CD4-positive, CD25-positive, alpha-beta regulatory T cell (primary cell): ENCODE measurements around the gene SPHK2. TPM values are rescaled to one million over a fixed set of nuclear protein-coding genes. Genes with fewer than 3 reads are reported as not detected.
A peak's percentile ranks its signal among the peaks of the same experiment; 100 is the strongest.

ENCODE experiments used
- ATAC-seq, 2 donors: fragments of 150-1000 bp; cut with Tn5 transposase; one replicate each; pipeline ENCODE4 v1.10.0; 2021; ENCODE audit warnings: low read depth in 2 of 2, moderate number of reproducible peaks in 2 of 2, moderate library complexity in 1 of 2
- DNase-seq, 3 donors: peaks; one replicate each; pipeline versions ENCODE4 v3.0.0 to v3.0.0-alpha.2; 2012 to 2022; ENCODE audit warnings: mixed read lengths in 1 of 3
- H3K27ac ChIP-seq: one replicate; pipeline ENCODE4 v1.7.0; 2013; ENCODE audit warnings: mild to moderate bottlenecking, low read length; ENCODE audit not compliant: insufficient read depth, poor library complexity, severe bottlenecking
- H3K27me3 ChIP-seq: one replicate; pipeline ENCODE4 v1.7.0; 2013; ENCODE audit warnings: low read length; ENCODE audit not compliant: control insufficient read depth, insufficient read depth
- H3K36me3 ChIP-seq: one replicate; pipeline ENCODE4 v1.7.0; 2013; ENCODE audit warnings: mild to moderate bottlenecking, low read length, moderate library complexity; ENCODE audit not compliant: control insufficient read depth, insufficient read depth
- H3K4me1 ChIP-seq: 2 replicates; pipeline ENCODE4 v1.7.0; 2013; ENCODE audit warnings: mild to moderate bottlenecking, low read length; ENCODE audit not compliant: insufficient read depth, control insufficient read depth, poor library complexity, severe bottlenecking
- H3K4me3 ChIP-seq: one replicate; pipeline ENCODE4 v1.7.0; 2013; ENCODE audit warnings: low read depth, mild to moderate bottlenecking, low read length, moderate library complexity
- H3K9me3 ChIP-seq, 2 experiments: 1 replicate in 1 of 2; 2 replicates in 1 of 2; pipeline ENCODE4 v1.7.0; 2013; ENCODE audit warnings: low read length in 2 of 2, mild to moderate bottlenecking in 1 of 2, moderate library complexity in 1 of 2; ENCODE audit not compliant: control insufficient read depth in 2 of 2
- H3K27ac Mint-ChIP-seq, 3 donors: one replicate each; pipeline ENCODE4 v1.8.0; 2020 to 2022; ENCODE audit warnings: mild to moderate bottlenecking in 3 of 3, mixed read lengths in 3 of 3, moderate library complexity in 2 of 3
- H3K27me3 Mint-ChIP-seq: one replicate; pipeline ENCODE4 v1.8.0; 2022; ENCODE audit warnings: mild to moderate bottlenecking, mixed read lengths
- H3K36me3 Mint-ChIP-seq: one replicate; pipeline ENCODE4 v1.8.0; 2020; ENCODE audit warnings: mixed read lengths
- H3K4me1 Mint-ChIP-seq, 4 donors: one replicate each; pipeline ENCODE4 v1.8.0; 2020 to 2022; ENCODE audit warnings: mixed read lengths in 4 of 4, mild to moderate bottlenecking in 1 of 4
- H3K4me3 Mint-ChIP-seq, 4 donors: one replicate each; pipeline ENCODE4 v1.8.0; 2020 to 2022; ENCODE audit warnings: mild to moderate bottlenecking in 4 of 4, mixed read lengths in 4 of 4, moderate library complexity in 3 of 4
- H3K9me3 Mint-ChIP-seq, 7 donors: one replicate each; pipeline ENCODE4 v1.8.0; 2020 to 2022; ENCODE audit warnings: mixed read lengths in 7 of 7, mild to moderate bottlenecking in 3 of 7, moderate library complexity in 2 of 7
- polyA plus RNA-seq, 4 donors: library from polyadenylated mRNA; unstranded; fragments of 300-500 nt; fragmentation: Illumina TruSeq; gene quantifications; one replicate each; pipeline ENCODE4 v1.2.3, GENCODE V29; 2021
- total RNA-seq: library from RNA; stranded (reverse); gene quantifications from one replicate; pipeline ENCODE4 v1.2.3, GENCODE V29; 2022

Gene SPHK2
- total and polyA plus RNA-seq, 5 donors from 2014 or later = 4.8 to 13.0 (median 7.6) TPM

GRCh38 chr19:48634036-48634342, 14.7 kb downstream of the SPHK2 start:
- H3K4me1 Mint-ChIP-seq = peaks cover 9 to 61% (median 12%) of the 10 kb centered on the region in 4 donors
- peak overlapping the region; percentile 94 to 96 (median 94) for H3K27ac Mint-ChIP-seq
- Histone ChIP-seq H3K4me3 (peak overlapping the region; percentile 82), H3K4me1 (peaks cover 49% of the 10 kb centered on the region), H3K27me3 (no peaks in the 10 kb centered on the region), H3K36me3 (peaks cover 38% of the 10 kb centered on the region), H3K27ac (peak overlapping the region; percentile 95), H3K9me3 (no peaks in the 10 kb centered on the region)
- ATAC-seq (no peak), DNase-seq (no peak)
- H3K36me3 Mint-ChIP-seq = peaks cover 14% of the 10 kb centered on the region
- peak overlapping the region; percentile 87 to 95 (median 92) for H3K4me3 Mint-ChIP-seq
- H3K9me3 Mint-ChIP-seq = no peaks in the 10 kb centered on the region
- H3K27me3 Mint-ChIP-seq = no peaks in the 10 kb centered on the region

- Mint-ChIP-seq H3K36me3 (peaks cover 14% of the 10 kb centered on the region), H3K27me3 (no peaks in the 10 kb centered on the region)
- peaks cover 49% of the 10 kb centered on the region for H3K4me1 ChIP-seq
These were observed 15.3 kb downstream of the SPHK2 start for GRCh38 chr19:48634424-48635262.

DNA sequence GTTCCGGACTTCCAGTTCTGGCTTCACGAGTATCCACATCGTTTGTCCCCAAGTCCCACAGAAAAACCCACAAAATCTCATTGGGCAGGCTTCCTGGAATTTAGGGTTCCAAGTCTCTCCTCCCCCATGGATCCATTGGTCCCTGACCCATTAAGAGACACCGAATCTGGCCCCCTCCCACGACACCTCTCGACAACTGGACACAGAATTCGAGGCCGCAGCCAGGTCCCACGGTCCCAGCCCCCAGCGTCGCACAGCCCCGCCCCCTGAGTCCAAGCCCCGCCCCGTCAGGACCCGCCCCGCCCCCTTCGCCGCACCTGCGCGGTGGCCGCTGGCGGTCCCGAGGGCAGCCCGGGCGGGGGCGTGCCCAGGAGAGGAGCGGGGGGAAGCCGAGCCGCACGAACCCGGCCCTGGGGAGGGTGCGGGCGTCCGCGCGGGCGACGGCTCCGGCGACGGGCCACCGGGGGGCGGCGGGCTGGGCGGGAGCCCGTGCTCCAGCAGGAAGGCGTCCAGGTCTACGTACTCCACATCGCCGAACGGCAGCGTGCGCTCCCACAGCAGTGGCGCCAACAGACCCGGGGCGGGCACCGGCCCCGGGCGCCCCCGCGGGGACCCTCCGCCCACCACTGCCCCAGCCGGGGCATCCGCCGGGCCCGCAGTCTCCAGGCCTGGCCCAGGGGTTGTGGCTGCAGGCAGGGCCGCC, 16.1 kb downstream of the SPHK2 start:
- H3K27me3 ChIP-seq = no peaks in the 10 kb centered on the region
- Mint-ChIP-seq H3K9me3 (no peaks in the 10 kb centered on the region), H3K4me1 (peaks cover 9 to 69% (median 15%) of the 10 kb centered on the region in 4 donors), H3K27me3 (no peaks in the 10 kb centered on the region), H3K27ac (peak overlapping the region; percentile 94 to 96 (median 94)), H3K36me3 (peaks cover 10% of the 10 kb centered on the region), H3K4me3 (peak overlapping the region; percentile 94 to 99 (median 97))
- H3K4me3 ChIP-seq = peak overlapping the region; percentile 90
- H3K27ac ChIP-seq = peak overlapping the region; percentile 95
- peak in 1 of 2 donors; percentile 3 for ATAC-seq
- peaks cover 49% of the 10 kb centered on the region for H3K4me1 ChIP-seq
- no peaks in the 10 kb centered on the region for H3K9me3 ChIP-seq
- peak; percentile 70 to 74 (median 72) for DNase-seq
- H3K36me3 ChIP-seq = peaks cover 28% of the 10 kb centered on the region

More at GRCh38 chr19:48634424-48635262, 15.3 kb downstream of the SPHK2 start:
- H3K4me1 Mint-ChIP-seq = peaks cover 9 to 65% (median 15%) of the 10 kb centered on the region in 4 donors
- H3K27ac ChIP-seq = peak overlapping the region; percentile 95
- H3K27me3 ChIP-seq = no peaks in the 10 kb centered on the region
- peak overlapping the region; percentile 87 to 95 (median 92) for H3K4me3 Mint-ChIP-seq
- H3K27ac Mint-ChIP-seq = peak overlapping the region; percentile 94 to 96 (median 94)
- peak; percentile 10 to 18 for ATAC-seq
- DNase-seq = peak; percentile 84 to 97 (median 87)
- no peaks in the 10 kb centered on the region for H3K9me3 Mint-ChIP-seq
- H3K36me3 ChIP-seq = peaks cover 36% of the 10 kb centered on the region
- H3K9me3 ChIP-seq = no peaks in the 10 kb centered on the region
- peak overlapping the region; percentile 82 for H3K4me3 ChIP-seq

- Histone ChIP-seq H3K27me3 (no peaks in the 10 kb centered on the region), H3K4me3 (peak overlapping the region; percentile 90), H3K4me1 (peaks cover 44% of the 10 kb centered on the region), H3K9me3 (no peaks in the 10 kb centered on the region), H3K36me3 (peaks cover 20% of the 10 kb centered on the region), H3K27ac (peak overlapping the region; percentile 95)
- H3K4me3 Mint-ChIP-seq = peak overlapping the region; percentile 91 to 99 (median 96)
- peak overlapping the region; percentile 93 to 100 (median 94) for H3K27ac Mint-ChIP-seq
- H3K4me1 Mint-ChIP-seq = peaks cover 9 to 69% (median 15%) of the 10 kb centered on the region in 4 donors
- peak; percentile 30 to 37 (median 34) for DNase-seq
- no peaks in the 10 kb centered on the region for H3K9me3 Mint-ChIP-seq
- no peak for ATAC-seq
- H3K27me3 Mint-ChIP-seq = no peaks in the 10 kb centered on the region
- peaks cover 10% of the 10 kb centered on the region for H3K36me3 Mint-ChIP-seq
These were observed 16.9 kb downstream of the SPHK2 start for GRCh38 chr19:48635966-48636858.

DNA sequence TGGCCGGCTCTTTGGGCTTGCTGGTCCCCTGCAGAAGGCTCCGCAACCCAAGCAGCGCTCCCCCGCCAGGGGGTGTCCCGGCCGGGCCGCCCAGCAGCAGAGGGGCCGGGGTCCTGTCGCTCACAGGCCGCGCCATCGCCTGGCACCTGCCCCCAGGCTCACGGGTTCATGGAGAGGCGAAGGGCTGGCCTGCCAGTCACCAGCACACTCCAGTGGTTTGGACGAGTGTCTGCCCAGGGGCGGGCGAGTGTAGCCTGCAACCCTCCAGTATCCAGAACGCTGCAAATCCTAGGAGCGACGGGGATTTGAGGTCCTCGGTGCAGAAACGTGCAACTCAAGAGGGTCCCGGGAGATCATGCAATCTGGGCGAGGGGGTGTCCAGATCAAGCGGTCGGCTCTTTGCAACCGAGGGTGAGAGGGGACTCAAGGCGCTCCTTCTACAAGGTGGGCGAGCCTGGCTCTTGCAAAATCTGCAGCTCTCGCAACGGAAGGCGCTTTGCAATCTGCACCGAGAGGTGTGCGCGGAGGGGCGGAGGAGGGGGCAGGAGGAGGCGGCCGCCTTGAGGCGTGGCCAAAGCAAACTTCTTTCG, 17.6 kb downstream of the SPHK2 start, which contains the start of gene DBP:
Gene DBP (minus strand): TSS at position 521 of the 590 bp plus-strand sequence. CDS start 385 bp downstream, at position 136.
- peaks cover 0 to 2% (median 0%) of the 10 kb centered on the region in 7 donors for H3K9me3 Mint-ChIP-seq
- peaks cover 10% of the 10 kb centered on the region for H3K36me3 Mint-ChIP-seq
- peak within 1 kb of the TSS; percentile 95 for H3K27ac ChIP-seq
- ATAC-seq (no peak), DNase-seq (peak in 1 of 3 donors; percentile 19)
- H3K36me3 ChIP-seq = peaks cover 13% of the 10 kb centered on the region
- H3K4me3 ChIP-seq = peak within 1 kb of the TSS; percentile 90
- peak within 1 kb of the TSS; percentile 91 to 99 (median 96) for H3K4me3 Mint-ChIP-seq
- H3K4me1 Mint-ChIP-seq = peaks cover 9 to 66% (median 16%) of the 10 kb centered on the region in 4 donors
- peaks cover 44% of the 10 kb centered on the region for H3K4me1 ChIP-seq
- H3K27ac Mint-ChIP-seq = peak within 1 kb of the TSS; percentile 97 to 98 (median 98)
- no peaks in the 10 kb centered on the region for H3K27me3 ChIP-seq
- no peaks in the 10 kb centered on the region for H3K27me3 Mint-ChIP-seq
- no peaks in the 10 kb centered on the region for H3K9me3 ChIP-seq

- H3K4me1 ChIP-seq = peaks cover 43% of the 10 kb centered on the region
- Mint-ChIP-seq H3K9me3 (peaks cover 0 to 2% (median 0%) of the 10 kb centered on the region in 7 donors), H3K27ac (peak overlapping the region; percentile 97 to 98 (median 98)), H3K36me3 (peaks cover 7% of the 10 kb centered on the region), H3K4me1 (peaks cover 9 to 63% (median 16%) of the 10 kb centered on the region in 4 donors), H3K4me3 (peak overlapping the region; percentile 91 to 99 (median 96)), H3K27me3 (no peaks in the 10 kb centered on the region)
- peak; percentile 99 to 100 (median 100) for DNase-seq
- ATAC-seq = peak; percentile 82 to 83
- peak overlapping the region; percentile 90 for H3K4me3 ChIP-seq
- no peaks in the 10 kb centered on the region for H3K9me3 ChIP-seq
- H3K36me3 ChIP-seq = peaks cover 10% of the 10 kb centered on the region
- no peaks in the 10 kb centered on the region for H3K27me3 ChIP-seq
- H3K27ac ChIP-seq = peak overlapping the region; percentile 95
These were observed 18.2 kb downstream of the SPHK2 start for GRCh38 chr19:48637449-48637947.
